CD4-positive, CD25-positive, alpha-beta regulatory T cell (primary cell): Measurements from ENCODE around the gene PPT1. TPM values are rescaled to one million over a fixed set of nuclear protein-coding genes. Genes with fewer than 3 reads are reported as not detected.

Experiments
- polyA plus RNA-seq, 4 donors: library from polyadenylated mRNA; unstranded; fragments of 300-500 nt; fragmentation: Illumina TruSeq; gene quantifications; one replicate each; pipeline ENCODE4 v1.2.3, GENCODE V29; 2021
- total RNA-seq: library from RNA; stranded (reverse); gene quantifications from one replicate; pipeline ENCODE4 v1.2.3, GENCODE V29; 2022

Gene PPT1
- total and polyA plus RNA-seq, 5 donors from 2014 or later, result 44.2 to 219 (median 198) TPM

Other genes with a start within 250 kb of the PPT1 start
- 13.7 TPM for gene TRIT1, start 213.7 kb downstream of the PPT1 start, total RNA-seq
- 10 to 100 TPM in 3 of 4 donors, 1 to 10 TPM in 1; 9.4 to 14.7 (median 12.4) TPM for gene TRIT1, start 213.7 kb downstream of the PPT1 start, polyA plus RNA-seq
- gene MYCL, start 195.3 kb downstream of the PPT1 start, total RNA-seq, result not detected
- gene MYCL, start 195.3 kb downstream of the PPT1 start, polyA plus RNA-seq, result under 1 TPM in 1 of 4 donors, not detected in 3; 0.13 TPM
- gene MFSD2A, start 142.1 kb downstream of the PPT1 start, total RNA-seq, result 3.7 TPM
- under 1 TPM in 2 of 4 donors, not detected in 2; 0.27 to 0.39 TPM for gene MFSD2A, start 142.1 kb downstream of the PPT1 start, polyA plus RNA-seq
- gene CAP1, start 56.5 kb downstream of the PPT1 start, total RNA-seq, result 322 TPM
- gene CAP1, start 56.5 kb downstream of the PPT1 start, polyA plus RNA-seq, result 100 to 1,000 TPM; 608 to 806 (median 709) TPM
- 36.8 TPM for gene RLF, start 64.1 kb upstream of the PPT1 start, total RNA-seq
- gene RLF, start 64.1 kb upstream of the PPT1 start, polyA plus RNA-seq, result 10 to 100 TPM in 1 of 4 donors, 1 to 10 TPM in 3; 7.8 to 12.2 (median 8.9) TPM
- not detected for gene TMCO2, start 150.7 kb upstream of the PPT1 start, total RNA-seq
- gene TMCO2, start 150.7 kb upstream of the PPT1 start, polyA plus RNA-seq, result not detected
- 12.2 TPM for gene ZMPSTE24, start 161.0 kb upstream of the PPT1 start, total RNA-seq
- gene ZMPSTE24, start 161.0 kb upstream of the PPT1 start, polyA plus RNA-seq, result 10 to 100 TPM; 23.3 to 35.1 (median 32.0) TPM
- gene COL9A2, start 220.0 kb upstream of the PPT1 start, total RNA-seq, result 2.9 TPM
- gene COL9A2, start 220.0 kb upstream of the PPT1 start, polyA plus RNA-seq, result 1 to 10 TPM in 1 of 4 donors, under 1 TPM in 3; 0.26 to 1.5 (median 0.50) TPM